Muscle layer of colon (tissue), 2 donors: ENCODE measurements around the gene FBH1.
"Not testable (repeated sequence)": the region's sequence is repeated elsewhere in the genome, so short reads cannot be mapped to it uniquely, and the experiment has no call there.

Experiments used
- H3K27ac ChIP-seq: one replicate; pipeline ENCODE4 v1.7.0; 2013; ENCODE audit warnings: low read depth, mild to moderate bottlenecking, low read length, moderate library complexity
- H3K27me3 ChIP-seq, 2 donors: one replicate each; pipeline ENCODE4 v1.7.0; 2013; ENCODE audit warnings: low read length in 2 of 2, mild to moderate bottlenecking in 2 of 2; ENCODE audit not compliant: insufficient read depth in 2 of 2, control insufficient read depth in 1 of 2
- H3K36me3 ChIP-seq: one replicate; pipeline ENCODE4 v1.7.0; 2013; ENCODE audit warnings: mild to moderate bottlenecking, low read length; ENCODE audit not compliant: insufficient read depth
- H3K4me1 ChIP-seq: one replicate; pipeline ENCODE4 v1.7.0; 2013; ENCODE audit warnings: mild to moderate bottlenecking, low read length; ENCODE audit not compliant: insufficient read depth
- H3K4me3 ChIP-seq, 2 donors: one replicate each; pipeline ENCODE4 v1.7.0; 2013; ENCODE audit warnings: low read length in 2 of 2, low read depth in 1 of 2, mild to moderate bottlenecking in 1 of 2, moderate library complexity in 1 of 2
- H3K9ac ChIP-seq: one replicate; pipeline ENCODE4 v1.7.0; 2013; ENCODE audit warnings: low read length
- H3K9me3 ChIP-seq: one replicate; pipeline ENCODE4 v1.7.0; 2013; ENCODE audit warnings: mild to moderate bottlenecking, low read length
- donor health status: abdominal sarcoma.
- donor health status: Adenocarcinoma of cecum.

FBH1 gene

DNA sequence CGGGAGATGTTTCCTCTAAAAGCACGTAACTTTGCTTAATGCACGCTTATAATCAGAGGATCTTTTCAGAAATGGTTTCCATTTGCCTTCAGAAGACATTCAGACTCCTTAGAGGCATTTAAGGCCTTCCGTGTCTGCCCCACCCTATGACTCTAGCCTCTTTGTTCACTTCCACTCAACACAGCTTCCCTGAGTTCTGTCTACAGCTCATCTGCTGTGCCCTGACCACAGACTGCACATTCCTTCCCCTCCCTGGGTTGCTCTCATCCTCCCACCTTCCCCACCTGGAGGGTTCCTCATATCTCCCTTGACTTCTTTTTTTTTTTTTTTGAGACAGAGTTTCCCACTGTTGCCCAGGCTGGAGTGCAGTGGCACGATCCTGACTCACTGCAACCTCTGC is 16.6 kb downstream of the FBH1 start:
- Histone ChIP-seq H3K9me3 (no peaks in the 10 kb centered on the region), H3K27ac (no peak overlapping the region), H3K36me3 (peaks cover 40% of the 10 kb centered on the region)

DNA sequence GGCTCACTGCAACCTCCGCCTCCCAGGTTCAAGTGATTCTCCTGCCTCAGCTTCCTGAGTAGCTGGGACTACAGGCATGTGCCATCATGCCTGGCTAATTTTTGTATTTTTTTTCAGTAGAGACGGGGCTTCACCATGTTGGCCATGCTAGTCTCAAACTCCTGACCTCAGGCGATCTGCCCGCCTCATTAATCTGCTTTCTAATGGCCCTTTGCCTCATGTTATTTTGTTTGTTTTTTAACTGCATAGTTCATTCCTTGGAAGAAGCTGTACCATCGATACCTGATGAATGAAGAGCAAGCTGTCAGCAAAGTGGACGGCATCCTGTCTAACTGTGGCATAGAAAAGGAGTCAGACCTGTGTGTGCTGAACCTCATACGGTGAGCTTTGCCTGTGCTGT is 18.6 kb downstream of the FBH1 start:
- H3K36me3 ChIP-seq = peaks cover 54% of the 10 kb centered on the region
- not testable (repeated sequence) for H3K27me3 ChIP-seq, H3K4me3 ChIP-seq, H3K9me3 ChIP-seq, H3K9ac ChIP-seq, H3K27ac ChIP-seq, H3K4me1 ChIP-seq

More for the DNA sequence above, 16.6 kb downstream of the FBH1 start:
- Histone ChIP-seq H3K4me1 (no peaks in the 10 kb centered on the region), H3K9ac (no peak overlapping the region), H3K27me3 (no peaks in the 10 kb centered on the region), H3K4me3 (no peak overlapping the region)

DNA sequence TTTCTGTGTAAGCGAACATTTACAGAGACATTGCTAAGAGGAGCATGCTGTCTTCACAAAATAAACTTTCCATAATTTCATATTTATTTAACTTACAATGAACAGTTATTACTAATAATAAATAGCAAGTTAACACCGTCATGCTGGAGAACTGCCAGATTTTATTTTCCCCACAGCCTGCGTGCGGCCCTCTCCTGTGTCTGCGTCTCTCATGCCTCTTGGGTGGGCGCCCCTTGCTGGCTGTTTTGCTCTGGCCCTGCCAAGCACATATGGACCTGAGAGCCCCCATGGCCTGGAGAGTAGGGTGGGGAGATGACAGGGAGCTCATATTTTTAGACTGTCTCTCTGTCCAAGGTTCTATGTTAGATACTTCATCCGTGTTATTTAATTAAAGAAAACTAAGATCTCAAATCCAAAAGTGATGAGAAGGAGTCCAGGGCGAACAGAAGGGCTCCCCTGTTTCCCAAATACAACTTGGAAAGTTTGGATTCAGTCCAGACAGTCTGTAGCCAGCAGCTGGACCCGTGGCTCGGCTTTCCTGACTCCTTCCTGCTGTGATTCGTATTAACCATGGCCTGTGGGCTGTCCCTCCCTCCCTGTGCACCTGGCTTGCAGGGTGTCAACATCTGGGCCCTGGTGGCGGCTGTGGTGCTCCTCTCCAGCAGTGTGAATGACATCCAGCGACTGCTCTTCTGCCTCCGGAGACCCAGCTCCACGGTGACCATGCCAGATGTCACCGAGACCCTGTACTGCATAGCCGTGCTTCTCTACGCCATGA is 20.5 kb downstream of the FBH1 start:
- Histone ChIP-seq H3K9me3 (no peaks in the 10 kb centered on the region), H3K27me3 (no peaks in the 10 kb centered on the region), H3K4me3 (no peak overlapping the region), H3K9ac (no peak overlapping the region), H3K4me1 (no peaks in the 10 kb centered on the region), H3K27ac (peak overlapping the region; percentile 30), H3K36me3 (peaks cover 66% of the 10 kb centered on the region)

DNA sequence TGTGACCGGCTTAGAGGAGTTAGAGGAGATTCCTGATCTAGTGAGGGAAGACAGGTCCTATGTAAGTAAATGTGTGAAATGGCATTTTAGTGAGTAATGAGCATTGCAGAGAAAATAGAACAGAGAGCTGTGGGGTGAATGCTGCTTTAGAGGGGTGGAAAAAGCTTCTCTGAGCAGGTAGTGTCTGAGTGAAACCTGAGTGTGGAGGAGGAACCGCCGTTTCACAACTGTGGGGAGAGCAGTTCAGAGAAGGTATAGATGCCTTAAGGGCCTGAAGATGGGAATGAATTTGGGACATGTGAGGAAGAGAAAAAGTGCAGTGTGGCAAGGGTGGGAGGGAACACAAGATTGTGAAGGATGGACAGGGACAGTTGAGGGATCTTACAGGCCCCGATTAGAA is 21.6 kb downstream of the FBH1 start:
- Histone ChIP-seq H3K9me3 (no peaks in the 10 kb centered on the region), H3K36me3 (peaks cover 74% of the 10 kb centered on the region), H3K27me3 (no peaks in the 10 kb centered on the region), H3K4me3 (no peak overlapping the region), H3K4me1 (no peaks in the 10 kb centered on the region), H3K9ac (no peak overlapping the region), H3K27ac (no peak overlapping the region)

DNA sequence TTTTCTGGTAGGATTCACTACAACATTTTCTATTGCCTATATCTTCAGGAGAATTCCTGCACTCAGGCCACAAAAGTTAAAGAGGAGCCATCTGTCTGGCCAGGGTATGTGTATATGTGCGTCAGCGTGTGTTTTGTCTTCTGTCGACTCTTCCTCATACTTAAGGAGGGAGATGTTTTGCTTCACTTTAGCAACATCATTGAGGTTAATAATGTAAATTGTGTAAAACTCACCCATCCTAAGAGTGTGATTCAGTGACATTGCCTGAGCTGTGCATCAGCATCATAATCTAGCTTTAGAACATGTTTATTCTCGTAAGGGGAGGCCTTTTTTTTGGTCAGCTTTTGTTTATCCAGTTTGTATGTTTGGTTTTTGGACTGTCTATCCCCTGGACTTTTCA is 23.7 kb downstream of the FBH1 start:
- no peak overlapping the region for H3K27ac ChIP-seq
- H3K36me3 ChIP-seq = peaks cover 90% of the 10 kb centered on the region
- no peaks in the 10 kb centered on the region for H3K9me3 ChIP-seq
- no peaks in the 10 kb centered on the region for H3K4me1 ChIP-seq
- H3K4me3 ChIP-seq = no peak overlapping the region
- no peak overlapping the region for H3K9ac ChIP-seq
- H3K27me3 ChIP-seq = no peaks in the 10 kb centered on the region

DNA sequence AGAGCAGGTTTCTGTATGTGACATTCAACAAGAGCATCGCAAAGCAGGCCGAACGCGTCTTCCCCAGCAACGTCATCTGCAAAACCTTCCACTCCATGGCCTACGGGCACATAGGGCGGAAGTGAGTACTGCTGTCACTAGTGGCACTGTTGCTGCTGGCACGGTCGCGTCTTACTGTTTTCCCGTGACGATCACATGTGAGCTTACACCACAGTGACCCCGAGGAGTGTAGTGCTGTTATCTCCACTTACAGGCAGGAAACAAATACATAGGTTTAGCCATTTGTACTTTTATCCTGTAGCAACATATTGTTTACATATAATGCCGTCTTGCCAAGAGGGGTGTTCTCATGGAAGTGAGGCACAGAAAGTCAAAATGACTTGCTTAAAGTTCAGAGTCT is 25.4 kb downstream of the FBH1 start:
- Histone ChIP-seq H3K27me3 (no peaks in the 10 kb centered on the region), H3K27ac (no peak overlapping the region), H3K4me1 (no peaks in the 10 kb centered on the region), H3K36me3 (peaks cover 90% of the 10 kb centered on the region), H3K9ac (no peak overlapping the region), H3K9me3 (no peaks in the 10 kb centered on the region), H3K4me3 (no peak overlapping the region)

DNA sequence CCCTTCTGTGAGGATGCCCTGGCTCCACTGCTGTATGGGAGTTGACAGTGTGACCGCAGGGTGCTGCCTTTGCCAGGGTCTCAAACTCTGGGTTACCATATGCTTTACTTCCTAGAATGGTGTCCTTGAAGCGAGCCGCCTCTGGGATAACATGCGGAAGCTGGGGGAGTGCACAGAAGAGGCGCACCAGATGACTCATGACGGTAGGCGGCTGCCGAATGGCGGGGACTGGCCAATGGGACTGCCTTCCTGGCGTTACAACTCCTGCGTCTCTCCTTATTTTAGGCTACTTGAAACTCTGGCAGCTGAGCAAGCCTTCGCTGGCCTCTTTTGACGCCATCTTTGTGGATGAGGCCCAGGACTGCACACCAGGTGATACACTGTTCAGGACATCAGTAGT is 27.3 kb downstream of the FBH1 start:
- no peaks in the 10 kb centered on the region for H3K9me3 ChIP-seq
- peaks cover 95% of the 10 kb centered on the region for H3K36me3 ChIP-seq
- no peak overlapping the region for H3K9ac ChIP-seq
- no peak overlapping the region for H3K27ac ChIP-seq
- no peaks in the 10 kb centered on the region for H3K4me1 ChIP-seq
- H3K27me3 ChIP-seq = no peaks in the 10 kb centered on the region
- no peak overlapping the region for H3K4me3 ChIP-seq

DNA sequence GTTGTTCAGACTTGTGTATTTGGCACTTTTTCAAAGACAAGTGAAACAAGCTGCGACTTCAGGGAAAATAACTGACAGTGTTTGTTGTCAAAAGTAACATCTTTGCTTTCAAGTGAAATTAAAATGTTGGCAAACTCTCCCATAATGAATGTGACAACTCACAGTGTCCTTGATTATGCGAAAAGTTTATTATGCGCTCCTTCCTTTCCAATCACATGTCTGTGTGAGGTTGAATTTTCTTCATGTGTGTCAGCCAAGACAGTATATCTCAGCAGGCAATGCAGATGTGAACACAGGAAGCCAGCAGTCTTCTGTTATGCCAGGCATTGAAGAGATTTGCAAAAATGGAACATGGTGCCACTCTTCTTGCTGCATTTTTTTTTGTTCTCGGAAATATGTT is 28.7 kb downstream of the FBH1 start:
- Histone ChIP-seq H3K27ac (no peak overlapping the region), H3K4me3 (no peak overlapping the region), H3K36me3 (peaks cover 92% of the 10 kb centered on the region), H3K4me1 (no peaks in the 10 kb centered on the region), H3K9ac (no peak overlapping the region), H3K9me3 (no peaks in the 10 kb centered on the region), H3K27me3 (no peaks in the 10 kb centered on the region)

DNA sequence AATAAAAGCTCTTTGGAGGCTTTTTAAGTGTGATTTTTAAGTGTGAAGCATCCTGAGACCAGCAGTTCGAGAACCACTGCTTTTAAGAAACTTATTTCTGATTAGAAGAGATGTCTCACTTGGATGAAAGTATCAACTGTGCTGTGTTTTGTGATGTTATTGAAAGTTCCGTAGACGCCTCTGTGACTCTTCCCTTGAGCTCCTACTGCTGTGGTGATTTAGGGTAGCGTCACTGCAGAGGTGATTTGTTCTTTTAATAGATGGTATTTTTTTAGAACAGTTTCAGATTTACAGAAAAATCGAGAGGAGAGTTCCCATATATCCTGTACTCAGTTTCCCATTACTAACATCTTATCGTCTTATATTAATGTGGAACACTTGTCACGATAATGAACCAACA is 29.5 kb downstream of the FBH1 start:
- H3K27me3 ChIP-seq = no peaks in the 10 kb centered on the region
- no peaks in the 10 kb centered on the region for H3K9me3 ChIP-seq
- peaks cover 92% of the 10 kb centered on the region for H3K36me3 ChIP-seq
- no peak overlapping the region for H3K9ac ChIP-seq
- H3K4me1 ChIP-seq = no peaks in the 10 kb centered on the region
- H3K4me3 ChIP-seq = no peak overlapping the region
- H3K27ac ChIP-seq = no peak overlapping the region

DNA sequence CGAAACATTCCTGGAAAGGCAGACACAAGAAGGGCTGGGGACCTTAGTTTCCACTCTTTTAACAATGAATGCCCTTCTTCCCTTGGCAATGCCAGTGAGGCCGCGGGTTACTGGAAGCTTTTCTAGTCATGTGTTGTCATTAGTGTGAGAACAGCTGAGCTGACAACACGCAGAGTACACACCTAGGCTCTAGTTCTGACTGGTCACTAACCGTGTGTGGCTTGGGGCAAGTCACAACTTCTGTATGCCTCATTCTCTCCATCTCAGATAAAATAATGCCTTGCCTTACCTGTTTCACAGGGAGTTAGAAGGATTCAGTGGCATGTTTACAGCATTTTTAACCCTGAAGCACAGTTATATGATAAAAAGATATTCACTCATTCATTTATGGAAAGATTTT is 31.7 kb downstream of the FBH1 start:
- Histone ChIP-seq H3K4me3 (no peak overlapping the region), H3K36me3 (peaks cover 88% of the 10 kb centered on the region)

DNA sequence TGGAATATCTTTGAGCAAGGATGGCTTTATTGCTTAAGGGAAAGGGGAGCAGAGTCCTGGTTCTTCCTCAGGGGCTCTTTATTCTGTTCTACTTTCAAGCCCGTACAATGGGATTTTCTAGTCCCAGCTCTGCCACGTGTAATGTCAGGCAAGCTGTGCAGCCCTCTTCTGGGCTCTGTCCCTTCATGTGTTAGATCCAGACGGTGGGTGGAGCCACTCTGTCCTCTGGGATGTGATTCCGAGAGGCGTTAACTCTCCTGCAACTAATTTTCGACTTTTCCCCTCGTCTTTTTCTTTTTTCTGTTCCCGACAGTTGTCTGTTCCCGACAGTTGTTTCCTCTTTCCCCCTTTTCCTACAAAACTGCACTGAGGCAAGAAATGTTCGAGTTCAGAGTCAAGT is 34.8 kb downstream of the FBH1 start:
- Histone ChIP-seq H3K4me1 (no peaks in the 10 kb centered on the region), H3K4me3 (no peak overlapping the region), H3K27ac (no peak overlapping the region), H3K9ac (no peak overlapping the region), H3K9me3 (no peaks in the 10 kb centered on the region), H3K36me3 (peaks cover 86% of the 10 kb centered on the region), H3K27me3 (no peaks in the 10 kb centered on the region)

More for the DNA sequence above, 31.7 kb downstream of the FBH1 start:
- Histone ChIP-seq H3K27ac (no peak overlapping the region), H3K9ac (no peak overlapping the region), H3K9me3 (no peaks in the 10 kb centered on the region), H3K27me3 (no peaks in the 10 kb centered on the region), H3K4me1 (no peaks in the 10 kb centered on the region)

DNA sequence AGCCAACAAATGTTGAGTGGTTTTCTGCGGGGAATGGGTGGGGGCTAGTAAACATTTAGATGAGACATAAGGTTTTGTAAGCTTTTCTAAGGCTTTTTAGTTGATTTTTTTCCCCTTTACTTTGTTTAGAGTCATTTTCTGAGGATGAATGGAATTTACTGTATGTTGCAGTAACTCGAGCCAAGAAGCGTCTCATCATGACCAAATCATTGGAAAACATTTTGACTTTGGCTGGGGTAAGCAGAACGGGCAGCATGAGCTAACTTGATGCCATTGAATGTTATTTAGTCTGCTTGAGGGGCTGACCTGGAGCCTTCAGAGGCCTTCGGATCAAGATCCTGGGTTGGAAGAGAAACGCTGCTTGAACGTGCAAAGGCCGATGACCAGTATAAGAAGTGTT is 37.3 kb downstream of the FBH1 start:
- peaks cover 81% of the 10 kb centered on the region for H3K36me3 ChIP-seq
- no peak overlapping the region for H3K9ac ChIP-seq
- no peaks in the 10 kb centered on the region for H3K27me3 ChIP-seq
- no peaks in the 10 kb centered on the region for H3K4me1 ChIP-seq
- H3K27ac ChIP-seq = no peak overlapping the region
- no peaks in the 10 kb centered on the region for H3K9me3 ChIP-seq
- no peak overlapping the region for H3K4me3 ChIP-seq
